Breast epithelium (tissue), 4 donors: ENCODE results near the gene HOPX. TPM values are rescaled to one million over a fixed set of nuclear protein-coding genes. Genes with fewer than 3 reads are reported as not detected.

Source experiments
- DNase-seq, 2 donors: peaks; one replicate each; pipeline ENCODE4 v3.0.0-alpha.2; 2019; ENCODE audit warnings: low spot score in 2 of 2
- H3K27ac ChIP-seq, 2 donors: fragments of 200-600 bp; sonication (generic) in 1 of 2; one replicate each; pipeline ENCODE4 v1.5.1; 2016 to 2019; ENCODE audit warnings: mild to moderate bottlenecking in 1 of 2
- H3K27me3 ChIP-seq, 2 donors: fragments of 200-600 bp; sonication (generic) in 1 of 2; one replicate each; pipeline versions ENCODE4 v1.5.1 to v1.6.0; 2017 to 2019; ENCODE audit warnings: control low read depth in 1 of 2, mild to moderate bottlenecking in 1 of 2
- H3K36me3 ChIP-seq: fragments of 200-600 bp; one replicate; pipeline ENCODE4 v1.5.1; 2019
- H3K4me1 ChIP-seq, 2 donors: fragments of 200-600 bp; sonication (generic); one replicate each; pipeline ENCODE4 v1.5.1; 2016 to 2019; ENCODE audit warnings: control low read depth in 1 of 2
- H3K4me3 ChIP-seq, 3 donors: fragments of 200-600 bp; sonication (generic); 1 replicate in 2 of 3; 2 replicates in 1 of 3; pipeline ENCODE4 v1.5.1; 2016 to 2019; ENCODE audit warnings: mild to moderate bottlenecking in 3 of 3, moderate library complexity in 2 of 3
- H3K9me3 ChIP-seq, 2 donors: fragments of 200-600 bp; sonication (generic) in 1 of 2; one replicate each; pipeline ENCODE4 v1.5.1; 2016 to 2019; ENCODE audit warnings: control low read depth in 1 of 2
- CTCF ChIP-seq, 3 donors: fragments of 450-650 bp; IDR thresholded peaks; one replicate each; pipeline ENCODE4 v1.5.1; 2016 to 2017; ENCODE audit warnings: antibody characterized with exemption in 3 of 3, mild to moderate bottlenecking in 3 of 3, moderate library complexity in 3 of 3
- POLR2A ChIP-seq: fragments of 450-650 bp; IDR thresholded peaks from one replicate; pipeline ENCODE4 v1.6.1; 2016; ENCODE audit warnings: antibody characterized with exemption, mild to moderate bottlenecking, moderate library complexity
- POLR2AphosphoS5 ChIP-seq, 3 donors: sonication (generic); formaldehyde crosslinking; IDR thresholded peaks; one replicate each; pipeline ENCODE4 v1.6.1; 2017; ENCODE audit warnings: antibody characterized with exemption in 3 of 3
- intact Hi-C: fragments of 100-400 bp; cut with DNase I; formaldehyde crosslinking; loops from one replicate; pipeline ENCODE4 v1.15.1; 2023; ENCODE audit warnings: low total_unique reads
- total RNA-seq, 3 donors: library from RNA; depleted of rRNA; stranded (reverse); fragments of >200 nt; gene quantifications; one replicate each; pipeline ENCODE4 v1.1.0, GENCODE V29; 2016

The HOPX gene
- total RNA-seq, 3 donors from 2014 or later, result 3.8 to 9.8 (median 4.8) TPM

DNA sequence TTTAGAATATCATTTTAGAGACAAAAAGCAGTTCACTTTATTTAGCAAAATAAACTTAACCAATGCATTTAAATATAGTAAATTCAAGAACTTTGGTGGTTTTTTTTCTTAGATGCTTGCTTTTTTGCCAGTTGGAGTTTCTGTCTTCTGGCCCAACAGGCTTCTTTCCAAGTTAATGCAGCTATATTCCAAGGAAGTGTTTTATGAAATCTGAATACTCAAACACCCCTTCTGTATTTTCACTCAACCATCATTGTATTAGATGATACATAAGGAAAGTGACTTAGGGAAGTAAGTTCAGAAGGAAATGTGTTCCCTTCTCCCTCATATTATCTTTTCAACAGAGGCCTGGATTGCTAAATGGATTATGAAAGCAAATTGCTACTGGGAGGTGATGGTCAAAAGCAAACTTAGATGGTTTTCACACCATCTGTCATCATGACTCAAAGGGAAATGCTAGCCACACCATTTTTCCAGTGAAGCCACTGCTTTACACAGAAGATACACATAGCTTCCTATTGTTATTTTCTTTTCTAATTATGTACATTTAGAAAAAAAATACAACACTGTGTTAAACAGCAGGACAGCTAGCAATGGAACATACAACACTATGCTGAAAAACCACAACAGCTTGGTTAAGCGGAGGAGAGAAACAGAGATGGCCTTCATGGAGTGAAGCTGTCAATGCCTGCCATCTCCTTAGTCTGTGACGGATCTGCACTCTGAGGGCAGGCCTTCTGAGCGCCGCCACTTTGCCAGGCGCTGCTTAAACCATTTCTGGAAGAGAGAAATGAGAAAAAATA, 32.9 kb downstream of the HOPX start:
- Histone ChIP-seq H3K36me3 (no peaks in the 10 kb centered on the region), H3K9me3 (no peaks in the 10 kb centered on the region), H3K27ac (no peak overlapping the region), H3K4me3 (no peak overlapping the region), H3K27me3 (no peaks in the 10 kb centered on the region), H3K4me1 (no peaks in the 10 kb centered on the region)
- DNase-seq, result no peak
- intact Hi-C loops, result no loop called here
- TF ChIP-seq POLR2A (no peak), CTCF (IDR thresholded peaks at IDR 0.05) (no peak), POLR2AphosphoS5 (IDR thresholded peaks at IDR 0.05) (no peak)

DNA sequence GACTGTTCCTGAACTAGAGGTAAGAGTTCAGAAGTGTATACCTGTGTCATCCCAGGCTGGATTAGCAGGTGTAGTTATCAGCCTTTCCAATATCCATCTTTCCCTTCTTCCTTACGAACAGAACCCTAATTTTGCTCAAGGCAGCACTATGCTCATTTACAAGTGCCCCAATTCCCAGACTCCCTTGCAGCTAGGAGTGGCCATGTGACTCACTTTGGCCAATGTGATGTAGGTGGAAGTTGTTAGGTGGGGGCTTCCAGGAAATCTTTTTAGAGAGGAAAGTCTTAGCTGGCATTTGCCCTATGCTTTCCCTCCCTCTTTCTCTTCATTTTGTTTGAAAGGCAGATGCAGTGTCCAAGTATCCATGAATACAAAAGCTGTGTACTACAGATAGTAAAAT, 34.8 kb downstream of the HOPX start:
- no peak for DNase-seq
- no peak overlapping the region for H3K4me3 ChIP-seq
- H3K27me3 ChIP-seq, result no peaks in the 10 kb centered on the region
- TF ChIP-seq CTCF (IDR thresholded peaks at IDR 0.05) (no peak), POLR2A (no peak), POLR2AphosphoS5 (IDR thresholded peaks at IDR 0.05) (no peak)
- no peak overlapping the region for H3K27ac ChIP-seq
- H3K9me3 ChIP-seq, result no peaks in the 10 kb centered on the region
- intact Hi-C loops, result no loop called here
- H3K4me1 ChIP-seq, result no peaks in the 10 kb centered on the region
- H3K36me3 ChIP-seq, result no peaks in the 10 kb centered on the region

GRCh38 chr4:56643596-56643995, 37.5 kb downstream of the HOPX start:
- intact Hi-C loops, result no loop called here
- no peaks in the 10 kb centered on the region for H3K4me1 ChIP-seq
- DNase-seq, result no peak
- TF ChIP-seq POLR2AphosphoS5 (IDR thresholded peaks at IDR 0.05), result no peak
- no peak for TF ChIP-seq POLR2A
- no peak for TF ChIP-seq CTCF (IDR thresholded peaks at IDR 0.05)
- no peak overlapping the region for H3K27ac ChIP-seq
- no peak overlapping the region for H3K4me3 ChIP-seq
- H3K9me3 ChIP-seq, result no peaks in the 10 kb centered on the region
- no peaks in the 10 kb centered on the region for H3K36me3 ChIP-seq
- H3K27me3 ChIP-seq, result no peaks in the 10 kb centered on the region

GRCh38 chr4:56641494-56642051, 39.5 kb downstream of the HOPX start:
- H3K27ac ChIP-seq, result no peak overlapping the region
- DNase-seq, result no peak
- no peak overlapping the region for H3K4me3 ChIP-seq
- H3K36me3 ChIP-seq, result no peaks in the 10 kb centered on the region
- no peaks in the 10 kb centered on the region for H3K9me3 ChIP-seq
- TF ChIP-seq CTCF (IDR thresholded peaks at IDR 0.05) (no peak), POLR2A (no peak), POLR2AphosphoS5 (IDR thresholded peaks at IDR 0.05) (no peak)
- intact Hi-C loops, result no loop called here
- H3K27me3 ChIP-seq, result no peaks in the 10 kb centered on the region
- H3K4me1 ChIP-seq, result no peaks in the 10 kb centered on the region
